SKM-1 treated with dmso at 0.1 percent for 144 hours (cell line): ENCODE measurements around the gene DUOX2.
A peak's percentile ranks its signal among the peaks of the same experiment; 100 is the strongest.
"Not testable (repeated sequence)": the region's sequence is repeated elsewhere in the genome, so short reads cannot be mapped to it uniquely, and the experiment has no call there.

Source experiments
- DNase-seq: peaks from one replicate; lab custom pipeline; 2025; ENCODE audit not compliant: unreplicated experiment; lab: John Stamatoyannopoulos, UW

The DUOX2 gene

DNA sequence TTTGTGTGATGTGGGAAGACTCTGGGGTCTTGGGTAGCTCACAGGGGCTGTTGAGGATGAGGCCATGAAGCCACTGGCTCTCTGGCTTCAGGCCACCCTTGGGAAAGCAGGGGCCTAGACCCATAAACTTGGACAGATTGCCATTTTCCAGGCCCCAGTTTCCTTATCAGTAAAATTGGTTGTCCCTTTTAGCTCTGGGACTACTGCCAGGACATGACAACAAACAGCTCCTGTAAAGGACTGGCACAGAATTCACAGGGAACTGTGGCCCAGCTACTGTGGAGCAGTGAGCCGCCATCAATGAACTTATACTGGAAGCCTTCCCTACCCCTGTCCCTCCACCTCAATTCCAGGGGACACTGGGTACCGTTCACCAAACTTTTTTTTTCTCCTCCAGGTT, 36.6 kb downstream of the DUOX2 start:
- not testable (repeated sequence) for DNase-seq

DNA sequence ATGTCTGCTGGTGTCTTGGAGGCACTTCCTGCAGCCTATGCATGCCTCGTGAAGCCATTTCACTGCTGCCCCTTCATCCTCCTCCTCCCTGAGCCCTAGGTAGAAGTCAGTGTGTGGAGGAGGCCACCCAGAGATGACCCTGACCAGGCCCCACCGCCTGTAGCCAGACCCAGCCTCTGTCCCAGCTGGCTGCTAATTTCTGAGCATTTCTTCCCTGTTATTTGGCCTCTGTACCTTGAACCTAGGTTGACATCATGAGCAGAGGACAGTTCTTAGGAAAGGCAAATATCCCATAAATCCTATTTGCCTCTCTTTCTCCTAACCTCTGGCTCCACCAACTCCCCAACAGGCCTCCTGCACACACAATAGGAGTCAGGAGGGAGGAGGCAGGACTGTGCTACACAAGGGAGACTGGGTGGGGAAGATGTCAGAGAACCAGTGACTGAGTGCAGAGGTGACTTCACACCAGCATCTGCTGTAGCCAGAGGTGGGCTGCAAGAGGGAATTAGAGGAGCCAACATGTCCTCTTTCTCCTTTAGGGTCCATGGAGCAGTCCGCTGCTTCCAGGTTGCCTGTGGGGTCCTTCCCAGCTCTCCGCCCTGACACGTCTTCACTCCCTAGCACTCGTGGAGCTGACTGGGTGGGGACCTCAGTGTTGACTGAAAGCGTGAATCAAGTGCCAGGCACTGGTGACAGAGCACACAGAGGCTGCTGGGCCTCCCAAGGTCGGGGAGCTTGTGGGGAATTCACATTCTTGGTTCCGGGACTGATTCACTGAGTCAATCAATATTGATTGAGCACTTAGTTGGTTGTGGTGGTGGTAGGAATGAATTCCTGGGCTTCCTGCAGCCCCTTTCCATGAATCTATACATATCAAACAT, 38.3 kb downstream of the DUOX2 start:
- DNase-seq, result not testable (repeated sequence)

DNA sequence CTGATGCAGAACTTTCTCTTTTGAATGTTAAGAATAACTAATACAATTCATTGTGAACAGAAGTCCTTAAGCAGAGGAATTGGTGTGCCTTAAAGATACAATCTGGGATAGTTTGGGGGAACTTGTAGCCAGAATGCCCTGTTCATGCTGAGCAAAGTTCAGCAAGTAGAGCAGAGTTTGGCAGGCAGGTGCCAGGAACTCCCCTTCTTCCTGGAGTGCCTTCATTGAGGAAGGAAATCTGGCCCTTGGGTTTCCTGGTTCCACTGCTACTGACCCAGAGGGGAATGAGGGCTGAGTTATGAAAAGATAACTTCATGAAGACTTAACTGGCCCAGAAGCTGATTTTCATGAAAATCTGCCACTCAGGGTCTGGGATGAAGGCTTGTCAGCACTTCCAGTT, 40.4 kb downstream of the DUOX2 start:
- DNase-seq, result not testable (repeated sequence)

DNA sequence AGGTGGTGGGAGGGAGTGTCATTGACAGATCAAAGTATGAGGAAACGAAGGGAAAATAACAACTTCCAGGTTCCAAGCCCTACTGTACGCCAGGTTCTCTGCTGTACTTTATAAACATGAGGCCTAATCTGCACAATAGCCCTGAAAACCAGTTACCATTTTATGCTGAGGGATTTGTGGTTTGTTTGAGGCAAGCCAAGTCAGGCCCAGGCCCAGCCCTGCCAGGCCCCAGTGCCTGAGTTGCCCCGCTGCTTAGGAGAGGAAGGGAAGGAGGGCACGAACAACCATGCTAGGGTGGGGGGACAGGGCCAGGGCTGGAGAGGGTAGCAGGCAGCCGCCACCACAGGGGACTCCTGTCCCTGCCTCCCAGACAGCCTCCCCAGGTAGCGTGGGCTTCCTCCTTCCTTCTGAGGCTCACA, 44.0 kb downstream of the DUOX2 start:
- not testable (repeated sequence) for DNase-seq

DNA sequence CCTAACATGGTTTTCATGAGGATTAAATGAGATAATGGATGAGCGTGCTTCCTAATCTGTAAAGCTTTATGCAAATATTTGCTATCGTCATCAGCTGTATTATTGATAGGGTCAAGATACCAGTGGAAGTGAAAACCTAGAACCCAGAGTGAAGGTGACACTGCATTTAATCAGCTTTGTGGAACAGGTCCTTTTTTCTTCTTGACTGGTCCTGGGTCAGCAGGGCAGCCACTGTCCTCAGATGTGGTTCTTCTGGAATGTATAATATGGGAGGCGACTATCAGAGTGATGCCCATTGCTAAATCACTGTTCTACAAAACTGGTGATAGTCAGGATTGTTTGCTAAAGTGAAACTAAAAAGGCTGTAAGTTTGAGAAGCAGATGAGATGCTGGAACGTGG, 49.6 kb downstream of the DUOX2 start:
- DNase-seq, result no peak

DNA sequence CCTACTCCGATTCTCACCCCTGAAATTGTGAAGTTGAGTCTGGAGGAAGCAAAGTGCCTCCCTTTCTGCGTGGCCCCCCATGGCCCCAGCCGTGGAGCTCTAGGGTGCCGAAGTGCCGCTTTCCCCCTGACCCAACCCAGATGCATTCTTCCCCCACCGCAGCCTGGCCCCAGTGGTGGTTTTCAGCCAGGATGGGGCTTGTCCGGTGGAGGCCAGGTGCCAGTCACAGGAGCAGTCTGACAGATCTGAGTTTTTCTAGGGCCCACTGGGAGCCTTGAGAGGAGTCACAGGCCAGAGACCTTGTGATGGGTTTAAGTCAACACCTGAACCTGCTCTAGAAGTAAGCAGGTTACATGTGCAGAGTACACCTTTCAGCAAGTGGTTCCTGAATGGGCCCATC, 51.7 kb downstream of the DUOX2 start:
- not testable (repeated sequence) for DNase-seq

DNA sequence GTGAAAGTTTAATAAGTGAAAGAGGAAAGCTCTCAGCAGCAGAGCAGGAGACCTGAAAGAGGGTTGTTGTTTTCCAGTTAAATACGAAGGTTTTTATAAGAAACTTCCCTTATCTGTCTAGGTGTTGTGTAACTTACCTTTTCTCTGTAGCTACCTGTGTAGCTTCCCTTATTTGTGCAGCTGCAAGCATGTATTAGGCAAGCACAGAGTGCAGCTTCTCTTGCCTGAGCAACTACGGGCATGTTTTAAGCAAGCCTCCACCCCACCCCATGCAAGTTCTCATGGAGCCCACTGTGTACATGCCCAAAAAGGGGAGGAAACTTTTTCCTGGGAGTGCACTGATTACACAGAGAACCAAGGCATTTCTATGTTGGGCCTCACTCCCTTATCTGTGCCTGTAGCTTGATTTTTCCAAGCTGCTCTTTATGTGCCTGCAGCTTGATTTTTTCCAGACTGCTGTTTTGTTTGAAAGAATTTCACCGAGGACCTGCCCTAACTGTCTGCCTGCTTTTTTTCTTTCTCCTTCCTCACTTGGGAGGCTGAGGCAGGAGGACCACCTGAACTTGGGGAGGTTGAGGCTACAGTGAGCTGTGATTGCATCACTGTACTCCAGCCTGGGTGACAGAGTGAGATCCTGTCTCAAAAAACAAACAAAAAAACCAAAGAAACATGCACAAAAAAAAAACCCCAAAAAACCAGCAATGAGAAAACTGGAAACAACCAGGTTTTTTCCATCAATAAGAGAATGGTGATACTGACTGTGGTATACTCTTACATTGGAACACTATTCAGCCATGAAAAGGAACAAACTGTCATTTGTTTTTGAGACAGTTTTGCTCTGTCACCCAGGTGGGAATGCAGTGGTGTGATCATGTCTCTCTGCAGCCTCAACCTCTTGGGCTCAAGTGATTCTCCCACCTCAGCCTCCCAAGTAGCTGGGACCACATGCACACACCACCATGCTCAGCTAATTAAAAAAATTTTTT, 55.0 kb downstream of the DUOX2 start:
- not testable (repeated sequence) for DNase-seq

DNA sequence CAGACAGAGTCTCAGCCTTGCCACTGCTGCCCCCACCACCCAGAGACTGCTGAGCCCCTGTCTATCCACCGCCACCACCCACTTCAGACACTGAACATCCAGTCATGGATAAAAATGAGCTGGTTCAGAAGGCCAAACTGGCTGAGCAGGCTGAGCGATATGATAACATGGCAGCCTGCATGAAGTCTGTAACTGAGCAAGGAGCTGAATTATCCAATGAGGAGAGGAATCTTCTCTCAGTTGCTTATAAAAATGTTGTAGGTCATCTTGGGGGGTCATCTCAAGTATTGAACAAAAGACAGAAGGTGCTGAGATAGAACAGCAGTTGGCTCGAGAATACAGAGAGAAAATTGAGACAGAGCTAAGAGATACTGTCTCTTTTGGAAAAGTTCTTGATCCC, 61.3 kb downstream of the DUOX2 start:
- DNase-seq, result not testable (repeated sequence)

DNA sequence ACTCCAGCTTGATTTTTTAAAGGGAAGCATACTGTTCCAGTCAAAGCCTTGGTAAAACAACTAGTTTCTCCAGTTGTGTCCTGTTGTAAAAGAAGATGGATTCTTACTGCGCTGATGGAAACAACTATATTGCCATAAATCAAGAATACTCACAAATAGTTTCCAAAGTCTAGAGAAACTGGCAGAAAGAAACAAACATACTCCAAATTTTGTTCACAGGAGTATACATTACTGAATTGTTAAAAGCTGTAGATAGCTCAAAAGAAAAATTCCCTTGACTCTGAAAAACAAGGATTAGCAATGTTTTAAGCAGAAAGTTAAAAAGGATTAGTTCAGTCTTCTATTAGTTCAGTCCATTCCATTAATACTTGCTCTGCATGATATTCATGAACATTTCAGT, 63.4 kb downstream of the DUOX2 start:
- no peak for DNase-seq

DNA sequence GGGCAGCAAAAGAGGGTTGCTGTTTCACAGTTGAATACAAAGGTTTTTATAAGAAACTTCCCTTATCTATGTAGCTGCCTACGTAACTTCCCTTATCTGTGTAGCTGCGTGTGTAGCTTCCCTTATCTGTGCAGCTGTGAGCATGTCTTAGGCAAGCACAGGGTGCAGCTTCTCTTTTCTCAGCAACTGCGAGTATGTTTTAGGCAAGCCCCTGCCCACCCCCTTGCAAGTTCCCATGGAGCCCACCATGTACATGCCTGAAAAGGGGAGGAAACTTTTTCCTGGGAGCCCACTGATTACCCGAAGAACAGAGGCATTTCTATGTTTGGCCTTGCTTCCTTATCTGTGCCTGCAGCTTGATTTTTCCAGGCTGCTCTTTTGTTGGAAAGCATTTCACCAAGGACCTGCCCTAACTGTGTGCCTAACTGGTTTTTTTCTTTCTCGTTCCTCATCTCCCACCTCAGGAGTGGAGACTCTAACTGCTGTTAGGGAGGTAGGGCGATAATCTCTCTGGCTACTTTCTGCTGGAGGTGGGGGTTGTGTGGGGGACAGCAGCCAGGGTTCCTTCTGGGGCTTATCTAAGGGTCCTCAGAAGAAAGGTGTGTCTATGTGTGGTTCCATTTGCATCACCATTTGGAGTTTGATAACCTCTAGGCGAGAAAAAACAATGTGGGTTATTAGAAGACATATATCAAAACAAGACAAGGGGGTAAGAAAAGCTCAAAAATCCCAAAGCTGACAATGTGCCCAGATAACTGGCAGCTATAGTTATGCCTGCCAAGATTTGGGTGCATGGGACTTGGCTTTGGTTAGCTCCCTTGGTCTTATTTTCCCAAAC, 65.0 kb downstream of the DUOX2 start:
- DNase-seq, result peak; percentile 96

DNA sequence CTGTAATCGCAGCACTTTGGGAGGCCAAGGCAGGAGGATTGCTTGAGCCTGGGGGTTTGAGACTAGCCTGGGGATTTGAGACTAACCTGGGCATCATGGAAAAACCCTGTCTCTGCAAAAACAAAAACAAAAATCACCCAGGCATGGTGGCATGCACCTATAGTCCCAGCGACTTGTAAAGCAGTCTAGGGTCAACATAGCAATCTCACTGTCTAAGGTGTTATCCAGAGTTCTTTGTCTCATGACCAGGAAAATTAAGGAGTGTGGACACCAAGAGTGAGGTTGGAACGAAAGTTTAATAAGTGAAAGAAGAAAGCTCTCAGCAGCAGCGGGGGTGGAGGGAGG, 65.6 kb downstream of the DUOX2 start:
- not testable (repeated sequence) for DNase-seq

DNA sequence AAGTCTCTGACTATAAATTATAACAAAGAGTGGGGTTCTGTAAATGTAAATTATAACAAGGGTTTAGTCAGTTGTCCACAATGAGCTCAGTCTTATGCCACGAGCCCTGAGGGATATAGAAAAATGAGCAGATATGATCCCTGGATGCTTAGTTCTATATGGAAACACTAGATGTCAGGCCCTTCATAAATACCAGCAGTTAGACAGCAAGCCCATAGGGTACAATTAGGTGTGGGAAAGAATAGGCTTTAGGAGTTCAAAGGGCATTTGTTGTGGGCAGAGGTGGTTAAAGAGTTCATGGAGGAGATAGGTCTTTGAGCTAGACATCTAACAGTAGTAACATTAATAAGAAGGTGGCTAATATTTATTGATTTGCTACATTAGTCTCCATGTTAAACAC, 69.7 kb downstream of the DUOX2 start:
- DNase-seq, result not testable (repeated sequence)

DNA sequence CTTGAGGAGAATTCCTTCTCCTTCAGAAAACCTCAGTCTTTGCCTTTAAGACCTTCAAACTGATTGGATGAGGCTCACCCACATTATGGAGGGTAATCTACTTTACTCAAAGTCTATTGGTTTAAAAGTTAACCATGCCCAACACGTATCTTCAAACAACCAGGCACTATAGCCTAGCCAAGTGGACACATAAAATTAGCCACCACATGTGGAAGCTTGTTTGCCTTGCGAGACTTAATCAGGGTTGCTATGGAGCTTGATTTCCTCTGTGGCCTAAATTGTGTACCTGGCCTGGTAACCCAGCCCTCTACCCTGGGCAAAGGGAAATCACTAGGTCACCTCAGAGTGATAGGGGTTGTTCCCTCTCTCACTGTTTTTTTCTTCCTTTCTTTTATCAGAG, 71.1 kb downstream of the DUOX2 start:
- not testable (repeated sequence) for DNase-seq
